ENCODE results near the gene CACYBP.
A peak's percentile ranks its signal among the peaks of the same experiment; 100 is the strongest.

CACYBP gene

DNA sequence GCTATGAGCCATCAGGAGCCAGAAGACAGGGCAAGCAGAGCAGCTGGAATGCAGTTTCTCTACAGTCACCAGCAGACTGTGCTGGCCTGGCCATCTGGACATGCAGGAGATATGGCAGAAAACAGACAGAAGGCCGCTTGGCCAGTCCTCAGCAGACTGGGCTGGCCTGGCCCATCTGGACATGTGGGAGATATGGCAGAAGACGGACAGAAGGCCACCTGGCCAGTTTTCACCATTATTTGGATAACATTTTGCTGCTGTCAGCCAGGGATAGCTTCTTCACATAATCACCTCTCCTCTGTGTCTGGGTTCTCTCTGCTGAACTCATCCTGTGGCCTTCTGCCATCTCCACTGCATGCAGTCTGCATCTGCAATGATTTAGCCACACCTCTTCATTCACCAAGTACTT is 25.0 kb upstream of the CACYBP start:
- DNase-seq (ENCODE audit: low read depth in 2 of 2) = no peak

DNA sequence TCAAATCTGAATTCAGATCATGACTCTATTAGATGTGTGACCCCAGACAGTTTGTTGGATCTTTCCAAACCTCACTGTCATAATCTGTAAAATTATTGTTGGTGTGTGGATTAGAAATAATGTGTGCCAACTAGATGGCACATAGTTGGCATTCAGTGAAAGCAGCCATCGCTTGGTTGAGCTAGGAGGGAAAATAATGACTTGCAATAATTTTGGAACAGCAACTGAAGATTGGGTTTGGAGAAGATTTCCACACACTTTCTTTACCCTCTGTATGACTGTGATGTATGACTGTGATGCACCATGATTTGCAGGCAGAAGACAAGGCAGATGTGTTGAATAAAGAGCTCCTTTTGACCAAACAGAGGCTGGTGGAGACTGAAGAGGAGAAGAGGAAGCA is 24.0 kb upstream of the CACYBP start:
- no peak for DNase-seq (ENCODE audit: low read depth in 2 of 2)

DNA sequence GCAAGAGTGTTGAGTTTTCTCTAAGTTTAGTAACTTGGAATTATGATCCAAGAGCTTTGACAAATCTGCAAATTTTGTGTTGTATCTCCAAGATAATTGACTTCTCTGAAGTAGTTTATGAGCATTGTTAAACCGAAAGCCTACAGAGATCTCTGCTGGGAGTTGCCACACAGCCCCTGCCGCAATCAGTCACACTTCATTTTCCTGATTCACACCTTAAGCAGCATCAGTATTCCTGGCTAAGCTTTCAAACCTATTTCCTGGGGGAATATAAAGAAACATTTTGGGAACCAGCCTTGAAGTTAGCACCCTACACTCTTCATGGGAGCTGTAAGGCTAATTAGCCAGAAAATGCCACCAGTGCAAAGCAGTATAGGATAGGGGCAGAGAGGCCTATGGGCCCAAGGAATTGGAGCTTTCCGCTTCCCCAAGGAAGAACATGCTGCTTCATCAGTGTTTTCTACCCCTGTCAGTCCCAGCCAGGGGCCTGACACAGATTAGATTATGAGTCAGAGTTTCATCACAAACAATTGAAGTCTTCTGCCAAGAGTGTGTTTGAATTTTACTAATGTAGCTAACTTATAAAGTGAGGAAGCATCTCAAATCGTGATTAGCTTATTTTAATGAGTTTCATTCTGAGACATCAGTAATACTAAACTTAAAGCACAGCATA is 23.2 kb upstream of the CACYBP start:
- no peak for DNase-seq (ENCODE audit: low read depth in 2 of 2)

DNA sequence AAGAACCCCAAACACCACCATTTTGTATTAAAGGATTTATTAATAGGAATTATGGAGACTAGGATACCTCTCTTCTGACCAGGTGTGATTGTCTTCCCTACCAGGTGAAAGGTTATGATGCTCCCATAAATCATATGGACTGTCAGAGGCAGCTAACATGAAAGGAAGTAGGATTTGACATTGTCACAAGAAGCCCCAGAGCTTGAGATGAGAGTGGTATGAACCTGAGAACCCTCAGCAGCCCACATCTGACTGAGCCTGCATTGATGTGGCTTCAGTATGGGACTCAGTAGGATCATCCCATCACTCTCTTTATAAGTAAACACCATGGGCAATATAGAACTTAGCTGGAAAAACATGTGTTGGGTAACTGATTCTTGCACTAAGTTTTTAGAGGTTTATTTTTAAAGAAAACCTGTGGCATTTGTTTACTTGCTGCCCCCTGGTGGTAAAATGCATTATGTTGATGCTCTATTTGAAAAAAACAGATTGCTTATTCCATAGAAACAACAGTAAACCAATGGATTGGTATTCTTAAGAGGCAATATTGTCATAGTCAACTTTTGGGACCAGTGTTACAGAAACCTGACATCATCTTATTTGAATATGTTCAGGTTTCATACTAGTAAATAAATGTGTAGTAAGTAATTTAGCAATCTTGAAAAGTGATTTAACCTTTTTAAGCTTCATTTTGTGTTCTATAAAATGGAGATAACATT is 16.6 kb upstream of the CACYBP start:
- no peak for DNase-seq (ENCODE audit: low read depth in 2 of 2)

DNA sequence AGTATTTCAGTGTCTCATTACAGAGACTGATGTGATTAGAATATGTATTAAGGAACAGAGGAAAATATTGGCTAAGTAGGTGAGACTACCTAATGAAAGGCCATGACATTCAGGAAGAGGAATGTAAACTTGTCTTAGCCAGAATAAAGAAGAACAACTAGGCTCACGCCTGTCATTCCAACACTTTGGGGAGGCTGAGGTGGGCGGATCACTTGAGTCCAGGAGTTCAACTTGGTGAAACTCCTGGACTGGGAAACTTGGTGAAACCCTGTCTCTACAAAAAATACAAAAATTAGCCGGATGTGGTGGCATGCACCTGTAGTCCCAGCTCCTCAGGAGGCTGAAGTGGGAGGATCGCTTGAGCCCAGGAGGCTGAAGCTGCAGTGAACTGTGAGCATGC is 14.8 kb upstream of the CACYBP start:
- no peak for DNase-seq (ENCODE audit: low read depth in 2 of 2)

DNA sequence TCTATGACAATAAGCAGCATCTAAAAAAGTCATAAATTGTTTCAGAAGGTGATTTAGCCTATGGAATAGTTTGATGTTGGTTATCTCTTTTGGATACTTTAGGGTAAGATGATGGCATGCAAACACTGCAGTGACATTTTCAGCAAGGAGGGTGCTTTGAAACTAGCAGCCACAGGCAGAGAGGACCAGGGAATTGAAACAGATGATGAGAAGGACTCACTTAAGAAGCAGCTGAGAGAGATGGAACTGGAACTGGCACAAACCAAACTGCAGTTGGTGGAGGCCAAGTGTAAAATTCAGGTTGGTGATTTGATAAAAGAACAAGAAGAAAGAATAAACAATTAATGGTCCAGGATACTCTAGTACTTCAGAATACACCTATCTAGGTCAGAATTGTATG is 11.2 kb upstream of the CACYBP start:
- no peak for DNase-seq (ENCODE audit: low read depth in 2 of 2)

DNA sequence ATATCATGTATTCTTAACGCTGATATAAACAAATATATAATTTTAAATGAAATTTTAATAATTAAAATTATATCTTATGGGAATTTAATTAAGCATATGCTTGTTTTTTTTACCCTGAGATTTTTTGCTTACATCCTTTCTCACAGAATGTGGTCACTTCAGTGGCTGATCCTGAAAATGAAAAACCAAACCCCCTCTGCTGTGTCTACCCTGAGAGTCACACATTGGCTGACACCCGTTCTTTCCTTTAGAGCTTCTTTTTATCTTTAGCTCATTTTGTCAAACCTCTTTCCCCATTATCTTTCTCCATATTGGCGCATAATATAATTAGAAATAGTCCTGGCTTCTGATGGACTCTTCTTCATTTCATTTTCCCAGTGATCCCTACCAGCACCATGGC is 10.8 kb upstream of the CACYBP start:
- DNase-seq (ENCODE audit: low read depth in 2 of 2) = no peak

DNA sequence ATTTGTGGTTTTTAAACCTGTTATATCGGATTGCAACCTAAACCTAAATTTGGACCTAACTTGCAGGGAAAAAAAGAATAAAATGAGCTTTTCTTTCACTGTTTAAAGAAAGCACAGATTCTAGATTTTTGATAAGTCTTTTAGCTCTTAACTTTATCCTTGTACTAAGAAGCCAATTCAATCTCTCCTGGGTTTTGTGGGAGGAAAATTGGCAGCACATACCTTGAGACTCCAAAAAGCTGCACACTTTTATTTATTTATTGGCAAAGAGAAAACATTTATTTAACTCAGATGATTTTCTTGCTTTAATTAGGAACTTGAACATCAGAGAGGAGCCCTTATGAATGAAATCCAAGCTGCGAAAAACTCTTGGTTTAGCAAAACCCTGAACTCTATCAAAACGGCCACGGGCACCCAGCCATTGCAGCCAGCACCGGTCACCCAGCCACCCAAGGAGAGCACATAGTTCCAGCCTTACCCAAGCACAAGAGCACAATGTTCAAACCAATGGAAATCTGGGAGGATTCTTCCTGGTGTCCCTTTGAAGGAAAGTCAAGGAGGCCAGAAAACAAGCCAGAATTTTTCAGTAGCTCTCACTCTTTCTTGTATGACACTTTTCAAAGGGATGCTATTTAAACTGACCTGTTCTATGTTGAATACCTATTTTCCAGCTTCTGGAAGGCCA is 10.1 kb upstream of the CACYBP start:
- no peak for DNase-seq (ENCODE audit: low read depth in 2 of 2)

DNA sequence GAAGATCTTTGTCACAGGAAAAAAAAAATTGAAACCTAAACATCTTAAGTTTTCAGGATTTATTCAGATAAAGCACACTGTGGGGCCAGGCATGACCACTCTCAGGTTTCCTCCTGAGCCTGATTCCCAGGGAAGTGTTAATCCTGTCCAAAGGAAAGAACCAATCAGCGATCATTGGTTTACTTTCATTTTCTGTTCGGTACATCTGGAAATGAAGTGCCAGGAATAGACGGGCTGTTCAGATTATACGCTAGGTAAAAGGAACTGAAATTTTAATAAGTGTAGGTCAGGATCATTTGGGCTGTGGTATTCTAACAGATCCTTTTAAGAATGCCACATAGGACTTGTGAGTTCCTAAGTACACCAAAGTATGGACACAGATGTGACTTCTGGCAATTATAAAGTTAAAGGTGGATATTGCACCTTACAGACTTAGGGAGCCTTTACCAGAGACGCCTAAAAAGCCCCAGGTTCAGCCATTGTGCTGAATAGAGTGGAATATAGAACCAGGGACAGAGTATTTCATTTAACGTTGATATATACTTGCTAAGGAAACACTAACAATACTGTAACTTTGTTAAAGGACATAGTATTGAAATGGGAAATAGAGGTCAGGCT is 9.3 kb upstream of the CACYBP start:
- DNase-seq (ENCODE audit: low read depth in 2 of 2) = no peak

DNA sequence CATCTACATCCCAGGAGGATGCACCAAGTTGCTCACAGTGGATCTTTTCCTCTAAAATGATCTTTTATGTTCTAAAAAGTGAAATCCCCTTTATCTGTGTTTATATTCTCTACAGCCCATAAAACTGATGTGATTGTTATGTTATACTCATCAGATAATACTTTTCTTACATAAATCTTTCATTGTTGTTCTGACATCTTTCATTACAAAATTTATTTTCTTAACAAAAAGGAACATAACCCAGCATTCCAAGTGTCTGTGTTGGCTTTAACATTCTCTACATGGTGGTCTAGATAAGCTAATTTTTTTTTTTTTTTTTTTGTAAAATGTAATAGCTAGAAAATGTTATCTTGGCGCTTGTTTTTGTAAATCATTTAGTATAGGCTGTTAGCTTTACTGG is 8.3 kb upstream of the CACYBP start:
- DNase-seq (ENCODE audit: low read depth in 2 of 2) = no peak

DNA sequence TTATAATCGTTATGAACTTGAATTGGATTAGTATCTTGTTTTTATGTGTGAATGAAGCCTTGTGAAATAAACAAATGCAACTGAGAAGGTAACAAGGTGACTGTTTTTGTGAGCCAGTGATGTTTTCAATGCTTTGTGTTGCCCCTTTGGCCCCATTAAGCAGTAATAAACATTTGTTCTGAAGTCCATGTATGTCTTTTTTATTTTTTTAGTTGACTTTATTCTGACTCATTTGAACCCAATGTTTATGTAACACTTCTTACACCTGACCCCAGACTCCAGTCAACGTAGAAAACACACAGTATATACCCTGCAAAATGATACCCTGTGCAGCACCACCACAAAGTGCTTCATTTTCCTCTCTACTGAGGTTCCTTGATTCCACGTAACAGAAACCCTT is 4.6 kb upstream of the CACYBP start:
- DNase-seq (ENCODE audit: low read depth in 2 of 2) = no peak

DNA sequence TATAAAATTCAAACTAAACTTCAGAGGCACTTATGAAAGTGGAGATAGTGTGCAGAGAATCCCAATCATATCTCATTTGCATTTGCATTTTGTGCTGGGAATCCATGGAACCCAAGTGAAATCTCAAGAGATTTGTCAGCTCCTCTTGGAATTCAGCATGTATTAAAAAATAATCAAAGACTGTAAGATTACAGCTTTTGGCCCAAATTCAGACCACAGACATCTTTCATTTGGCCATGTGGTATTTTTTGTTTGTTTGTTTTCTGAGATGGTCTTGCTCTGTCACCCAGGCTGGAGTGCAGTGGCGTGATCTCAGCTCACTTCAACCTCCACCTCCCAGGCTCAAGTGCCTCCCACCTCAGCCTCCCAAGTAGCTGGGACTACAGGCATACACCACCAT is 3.8 kb upstream of the CACYBP start:
- DNase-seq (ENCODE audit: low read depth in 2 of 2) = no peak

DNA sequence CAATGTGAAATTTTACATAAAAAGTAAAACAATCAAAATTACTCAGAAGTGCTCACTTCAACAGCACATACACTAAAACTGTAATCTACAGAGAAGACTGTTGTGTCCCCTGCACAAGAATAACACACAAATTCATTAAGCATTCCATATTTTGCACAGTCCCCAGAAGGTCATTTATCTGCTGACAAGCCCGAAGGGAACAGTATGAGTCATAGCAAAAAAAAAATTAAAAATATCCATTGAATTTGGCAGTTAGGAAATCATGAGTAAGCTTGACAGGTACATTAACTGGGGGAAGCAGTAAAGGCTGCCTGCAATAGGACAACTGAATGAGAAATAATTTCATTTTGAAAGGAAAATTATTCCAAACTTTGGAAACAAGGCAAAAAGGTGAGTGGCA is 3.3 kb upstream of the CACYBP start:
- DNase-seq (ENCODE audit: low read depth in 2 of 2) = no peak

DNA sequence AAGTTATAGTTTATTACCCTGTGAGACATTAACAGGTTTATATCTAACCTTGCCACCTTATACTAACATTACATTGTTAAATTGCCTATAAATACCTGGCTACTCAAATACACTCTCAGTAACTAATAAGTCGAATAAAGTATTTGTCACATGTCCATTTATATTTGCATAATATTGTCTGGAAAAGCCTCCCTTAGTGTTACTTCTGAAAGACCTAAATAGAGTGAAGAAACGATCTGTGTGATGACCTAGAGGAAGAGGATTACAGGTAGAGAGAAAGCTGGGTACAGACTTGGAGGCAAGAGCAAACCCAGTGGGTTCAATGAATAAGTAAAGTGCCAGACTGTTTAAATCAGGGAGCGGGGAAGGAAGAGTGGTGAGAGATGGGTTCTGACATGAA is 2.7 kb upstream of the CACYBP start:
- DNase-seq (ENCODE audit: low read depth in 2 of 2) = no peak

DNA sequence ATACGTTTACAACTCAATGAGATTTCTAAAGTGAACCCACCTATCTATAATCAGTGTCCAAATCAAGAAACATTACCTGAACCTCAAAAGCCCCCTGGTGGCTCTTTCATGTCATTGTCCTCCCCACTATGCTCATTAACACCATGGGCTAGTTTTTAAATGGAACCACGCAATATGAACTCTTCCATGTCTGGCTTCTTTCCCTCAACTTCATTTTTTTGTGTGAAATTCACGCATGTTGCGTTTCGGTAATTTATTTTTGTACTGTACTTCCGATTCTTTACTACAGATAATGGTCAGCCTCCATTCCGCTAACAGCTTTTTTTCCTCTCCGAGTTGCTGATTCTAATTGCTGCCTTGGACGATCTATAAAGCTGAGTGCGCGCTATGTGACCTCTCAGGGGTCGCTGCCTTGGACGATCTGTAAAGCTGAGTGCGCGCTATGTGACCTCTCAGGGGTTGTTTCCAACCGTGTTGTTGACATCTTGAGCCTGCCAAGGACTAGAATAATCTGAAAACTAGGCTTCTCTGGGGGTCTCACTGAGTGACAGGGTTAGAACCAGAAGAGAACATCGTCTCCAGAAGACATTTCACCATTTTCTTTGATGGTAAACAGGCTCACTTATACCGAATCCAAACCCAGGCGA is 1.1 kb upstream of the CACYBP start:
- DNase-seq (ENCODE audit: low read depth in 2 of 2) = no peak

DNA sequence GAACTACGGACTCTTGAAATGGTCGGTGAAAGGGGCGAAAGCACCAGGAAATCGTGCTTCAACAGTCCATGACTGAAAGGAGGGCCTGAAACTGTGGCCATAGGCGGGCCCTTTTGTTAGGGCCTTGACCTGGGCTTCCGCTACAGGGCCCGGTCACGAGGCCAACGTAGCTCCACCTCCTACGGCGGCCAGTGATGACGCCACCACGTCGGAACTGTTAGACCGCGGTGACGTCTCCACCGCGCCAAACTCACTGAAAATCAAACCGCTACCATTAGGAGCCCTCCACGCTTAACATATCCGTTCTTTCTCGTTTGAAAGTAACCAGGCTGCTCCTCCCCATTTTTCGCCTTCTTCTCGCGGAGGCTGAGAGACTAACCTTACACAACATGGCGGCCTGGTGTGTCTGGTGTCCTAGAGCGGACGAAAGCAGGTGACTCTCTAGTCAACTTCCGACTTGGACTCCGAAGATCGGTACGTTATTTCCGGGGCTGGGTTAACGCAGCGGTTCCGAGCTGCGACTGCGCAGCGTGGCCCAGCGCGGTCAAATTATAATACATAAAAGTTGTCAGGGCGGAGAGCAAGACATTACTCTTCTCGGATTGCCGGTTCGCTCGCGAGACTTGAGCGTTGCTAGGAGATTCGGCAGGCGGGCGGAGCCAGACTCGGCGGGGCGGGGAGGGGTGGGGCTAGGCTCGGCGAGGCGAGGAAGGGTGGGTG is 371 bp upstream of the CACYBP start:
- DNase-seq (ENCODE audit: low read depth in 2 of 2) = peak; percentile 99

DNA sequence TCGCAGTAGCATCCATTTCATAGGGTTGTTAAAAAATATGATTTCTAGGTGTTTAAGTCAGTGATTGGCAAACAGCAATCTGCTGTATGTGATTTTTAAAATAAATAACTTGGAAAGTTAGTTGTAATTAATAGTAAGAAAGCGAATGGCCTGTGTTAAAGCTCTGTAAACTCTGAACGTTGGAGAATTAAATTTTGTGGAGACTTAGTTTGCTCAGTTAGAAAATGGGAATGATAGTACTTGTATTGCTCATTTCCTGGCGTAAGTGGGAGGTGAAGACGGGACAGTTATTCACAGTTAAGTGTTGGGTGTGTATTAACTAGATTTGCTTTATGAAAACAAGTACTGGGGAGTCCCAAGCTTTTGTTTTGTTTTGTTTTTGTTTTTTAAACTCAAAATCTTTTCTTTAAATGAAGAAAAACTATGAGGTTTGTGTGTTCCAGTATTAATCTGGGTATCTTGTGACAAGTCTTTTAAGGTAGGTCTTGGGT is 995 bp downstream of the CACYBP start:
- no peak for DNase-seq (ENCODE audit: low read depth in 2 of 2)

DNA sequence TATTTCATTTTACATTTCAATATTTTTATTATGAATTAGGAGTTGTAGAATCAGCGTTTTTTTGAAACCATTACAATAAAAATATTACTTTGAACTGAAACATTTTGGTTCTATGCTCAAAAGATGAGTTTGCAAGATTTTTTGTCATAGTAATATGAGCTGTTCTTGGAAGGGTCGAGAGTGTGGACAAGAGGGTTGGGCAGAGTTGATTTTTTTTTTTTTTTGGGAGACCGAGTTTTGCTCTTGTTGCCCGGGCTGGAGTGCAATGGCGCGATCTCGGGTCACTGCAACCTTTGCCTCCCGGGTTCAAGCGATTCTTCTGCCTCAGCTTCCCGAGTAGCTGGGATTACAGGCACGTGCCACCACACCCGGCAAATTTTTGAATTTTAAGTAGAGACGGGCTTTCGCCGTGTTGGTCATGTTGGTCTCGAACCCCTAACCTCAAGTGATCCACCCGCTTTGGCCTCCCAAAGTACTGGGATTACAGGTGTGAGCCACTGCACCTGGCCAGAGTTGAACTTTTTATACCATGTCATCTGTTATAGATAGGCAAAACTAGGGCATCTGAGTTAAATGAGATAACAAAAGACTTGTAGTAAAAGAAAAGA is 3.3 kb downstream of the CACYBP start:
- DNase-seq (ENCODE audit: low read depth in 2 of 2) = no peak

DNA sequence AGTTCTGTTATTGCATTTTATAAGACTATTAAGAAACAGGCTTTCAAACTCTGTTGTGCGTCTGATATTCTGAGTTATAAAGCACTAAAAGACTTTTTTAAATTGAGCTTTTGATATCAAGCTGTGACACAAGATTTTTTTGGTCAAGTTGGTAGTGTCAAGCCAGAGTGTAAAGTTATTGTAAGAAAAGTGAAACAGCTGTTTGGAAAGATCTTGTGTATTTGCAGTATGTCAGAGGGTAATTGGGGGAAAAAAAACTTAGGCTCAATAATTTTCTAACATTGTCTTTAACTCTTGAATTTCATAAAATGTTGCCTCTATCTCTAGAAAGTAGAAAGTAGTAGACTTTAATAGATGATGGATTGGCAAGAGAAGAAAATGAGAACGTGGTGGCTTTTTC is 3.8 kb downstream of the CACYBP start:
- DNase-seq (ENCODE audit: low read depth in 2 of 2) = no peak

DNA sequence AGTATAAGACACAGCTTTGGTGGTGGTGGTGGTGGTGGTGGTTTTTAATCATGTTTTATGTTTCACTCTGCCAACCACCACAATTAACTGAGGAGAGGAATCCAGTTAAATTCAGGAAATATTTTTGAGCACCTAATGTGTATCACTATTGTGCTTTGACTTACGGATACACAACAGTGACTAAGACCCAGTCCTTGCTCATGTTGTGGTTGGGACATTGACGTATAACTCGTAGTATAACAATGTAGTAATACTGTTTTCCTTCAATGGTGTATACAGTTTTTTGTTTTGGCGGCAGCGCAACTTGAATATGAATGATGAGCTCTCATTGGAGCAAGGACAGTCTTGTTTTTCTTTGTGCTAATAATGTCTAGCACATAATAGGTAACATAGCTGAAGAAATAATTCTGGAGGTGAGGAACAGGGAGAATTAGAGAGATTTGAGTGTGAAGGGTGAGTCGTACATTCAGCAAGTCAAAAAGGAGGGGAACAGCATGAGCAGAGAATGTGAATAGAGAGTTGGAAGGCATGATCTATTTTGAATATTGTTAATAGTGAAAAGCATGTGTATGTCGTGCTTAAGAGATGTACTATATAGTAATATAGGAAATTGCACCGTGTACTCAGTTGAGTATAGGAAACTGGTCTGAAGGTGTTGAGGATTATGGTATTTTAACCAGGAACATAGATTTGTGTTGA is 5.5 kb downstream of the CACYBP start:
- no peak for DNase-seq (ENCODE audit: low read depth in 2 of 2)
